Panc1 (cell line): ENCODE results near the gene CAMKMT. TPM values are rescaled to one million over a fixed set of nuclear protein-coding genes. Genes with fewer than 3 reads are reported as not detected.

ENCODE experiments used
- ATAC-seq: fragments of 200-7000 bp; cut with Tn5 transposase; 2 replicates; pipeline ENCODE4 v1.9.1; 2020; ENCODE audit warnings: mild to moderate bottlenecking, moderate library complexity
- BruUV-seq: library from RNA; stranded (reverse); fragments of 400-500 nt; replicated peaks from 2 replicates; lab custom pipeline; 2021; lab: Mats Ljungman, UMichigan
- CTCF ChIA-PET: fragments of 300-600 bp; sonication (Branson Sonifier 250); formaldehyde crosslinking; loops from one replicate; lab custom pipeline; 2022; ENCODE audit warnings: antibody characterized with exemption; lab: Charles Lee
- POLR2A ChIA-PET: fragments of 300-600 bp; sonication (Branson Sonifier 250); formaldehyde crosslinking; loops from one replicate; lab custom pipeline; 2022; ENCODE audit warnings: antibody characterized with exemption; lab: Charles Lee
- DNase-seq: peaks from one replicate; pipeline ENCODE4 v3.0.0-alpha.2; 2010; ENCODE audit warnings: low read depth, low spot score
- H3K27ac ChIP-seq: 2 replicates; pipeline ENCODE4 v1.5.1; 2011; ENCODE audit warnings: mild to moderate bottlenecking, low read length, inconsistent platforms
- H3K27me3 ChIP-seq: fragments of 200-500 bp; sonication (Bioruptor generic); 2 replicates; pipeline ENCODE4 v1.6.0; 2014; ENCODE audit warnings: low read length, inconsistent platforms; ENCODE audit not compliant: control insufficient read depth, insufficient read depth
- H3K36me3 ChIP-seq: fragments of 200-500 bp; sonication (Bioruptor generic); 2 replicates; pipeline ENCODE4 v1.5.1; 2014; ENCODE audit warnings: inconsistent platforms, mild to moderate bottlenecking, low read length, moderate library complexity; ENCODE audit not compliant: control insufficient read depth, insufficient read depth
- H3K4me1 ChIP-seq: 2 replicates; pipeline ENCODE4 v1.5.1; 2011; ENCODE audit warnings: inconsistent platforms, mild to moderate bottlenecking, low read length, moderate library complexity; ENCODE audit not compliant: control insufficient read depth, insufficient read depth
- H3K4me3 ChIP-seq, 2 experiments: 2 replicates each; pipeline ENCODE4 v1.5.1; 2011 to 2012; ENCODE audit warnings: low read depth in 2 of 2, low read length in 2 of 2, mild to moderate bottlenecking in 2 of 2, inconsistent platforms in 1 of 2, moderate library complexity in 1 of 2
- H3K9me3 ChIP-seq: fragments of 200-500 bp; sonication (Bioruptor generic); 2 replicates; pipeline ENCODE4 v1.5.1; 2014; ENCODE audit warnings: low read depth, mild to moderate bottlenecking, inconsistent platforms, low read length, moderate library complexity; ENCODE audit not compliant: control insufficient read depth, insufficient read depth
- CTCF ChIP-seq: fragments of 450-650 bp; IDR thresholded peaks from 2 replicates; pipeline ENCODE4 v1.5.1; 2017; ENCODE audit warnings: mild to moderate bottlenecking
- POLR2AphosphoS5 ChIP-seq: IDR thresholded peaks from 2 replicates; pipeline ENCODE4 v1.6.1; 2012; ENCODE audit warnings: mild to moderate bottlenecking, low read depth, low read length, moderate library complexity
- REST ChIP-seq, 2 experiments: IDR thresholded peaks; 2 replicates each; pipeline ENCODE4 v1.6.1; 2011 to 2012; ENCODE audit warnings: low read depth in 2 of 2, control low read depth in 1 of 2, low read length in 1 of 2, mild to moderate bottlenecking in 1 of 2, moderate library complexity in 1 of 2; ENCODE audit not compliant: insufficient read depth in 1 of 2
- SIN3A ChIP-seq: IDR thresholded peaks from 2 replicates; pipeline ENCODE4 v1.6.1; 2012; ENCODE audit warnings: low read depth, mild to moderate bottlenecking, low read length, moderate library complexity, borderline replicate concordance; ENCODE audit not compliant: insufficient read depth
- TCF7L2 ChIP-seq: IDR thresholded peaks from 2 replicates; pipeline ENCODE4 v1.6.1; 2011; ENCODE audit warnings: mild to moderate bottlenecking, low read depth, low read length, inconsistent platforms
- in situ Hi-C: cut with HindIII; loops from 2 replicates; pipeline ENCODE4 v1.10.0; 2016; ENCODE audit warnings: low sequenced_read_pairs, low pct_unique_long_range_greater_than_20kb
- intact Hi-C: fragments of 100-400 bp; cut with micrococcal nuclease; formaldehyde crosslinking; loops from one replicate; pipeline ENCODE4 v1.10.0; 2022; ENCODE audit not compliant: unreplicated experiment
- total RNA-seq: library from RNA; stranded (reverse); gene quantifications from one replicate; pipeline ENCODE4 v1.2.1, GENCODE V29; 2021; ENCODE audit not compliant: unreplicated experiment

The CAMKMT gene
- total RNA-seq, 1 experiment from 2014 or later: 12.6 TPM

GRCh38 chr2:44655401-44655864, 293.7 kb downstream of the CAMKMT start:
- in situ Hi-C loops: no loop called here
- Histone ChIP-seq H3K4me3 (no peak overlapping the region), H3K27ac (no peak overlapping the region), H3K4me1 (no peaks in the 10 kb centered on the region), H3K36me3 (no peaks in the 10 kb centered on the region), H3K9me3 (no peaks in the 10 kb centered on the region), H3K27me3 (no peaks in the 10 kb centered on the region)
- DNase-seq (no peak), ATAC-seq (no peak)
- POLR2A ChIA-PET: no interaction called here
- intact Hi-C loops: no loop called here
- CTCF ChIA-PET: no interaction called here
- TF ChIP-seq CTCF (no peak), SIN3A (no peak), REST (IDR thresholded peaks at IDR 0.05; ENCODE audit: insufficient read depth in 1 of 2, low read depth in 2 of 2, low read length in 1 of 2) (no peak), POLR2AphosphoS5 (no peak), TCF7L2 (no peak)
- no TSS peak for BruUV-seq

- intact Hi-C loops: no loop called here
- Histone ChIP-seq H3K4me1 (no peaks in the 10 kb centered on the region), H3K4me3 (no peak overlapping the region), H3K27ac (no peak overlapping the region), H3K27me3 (no peaks in the 10 kb centered on the region), H3K9me3 (no peaks in the 10 kb centered on the region), H3K36me3 (no peaks in the 10 kb centered on the region)
- no peak for DNase-seq
- CTCF ChIA-PET: no interaction called here
- BruUV-seq: no TSS peak
- POLR2A ChIA-PET: no interaction called here
- TF ChIP-seq CTCF (no peak), POLR2AphosphoS5 (no peak), REST (IDR thresholded peaks at IDR 0.05; ENCODE audit: insufficient read depth in 1 of 2, low read depth in 2 of 2, low read length in 1 of 2) (no peak)
- in situ Hi-C loops: no loop called here
- ATAC-seq: no peak
Observed at GRCh38 chr2:44656460-44656859, 294.7 kb downstream of the CAMKMT start.
